SU-DHL-6 (cell line): ENCODE data around the gene PID1.

Source experiments
- H2AFZ ChIP-seq: fragments of 200-600 bp; sonication (generic); 2 replicates; pipeline ENCODE4 v1.6.1; 2014; ENCODE audit warnings: low read depth, mild to moderate bottlenecking, moderate library complexity, mixed read lengths, antibody characterized with exemption, low read length; ENCODE audit not compliant: severe bottlenecking
- H3F3A ChIP-seq: fragments of 200-600 bp; shearing (Covaris generic); 2 replicates; pipeline ENCODE4 v1.6.0; 2016; ENCODE audit warnings: antibody characterized with exemption, mild to moderate bottlenecking; ENCODE audit not compliant: insufficient read depth
- H3K27ac ChIP-seq: fragments of 200-600 bp; sonication (generic); 2 replicates; pipeline ENCODE4 v1.5.1; 2016; ENCODE audit warnings: low read depth, mild to moderate bottlenecking, low read length, moderate library complexity, mixed read lengths
- H3K27me3 ChIP-seq: fragments of 200-600 bp; sonication (generic), shearing (Covaris generic); 2 replicates; pipeline ENCODE4 v1.6.0; 2014; ENCODE audit warnings: mild to moderate bottlenecking, low read length
- H3K36me3 ChIP-seq: fragments of 200-600 bp; sonication (generic); 2 replicates; pipeline ENCODE4 v1.6.1; 2014; ENCODE audit warnings: mild to moderate bottlenecking, low read length, mixed read lengths
- H3K4me2 ChIP-seq: fragments of 300-600, 200-600 bp; shearing (Covaris generic), sonication (generic); 2 replicates; pipeline ENCODE4 v1.6.0; 2014; ENCODE audit warnings: low read length, low read depth, mild to moderate bottlenecking; ENCODE audit not compliant: poor library complexity, severe bottlenecking
- H3K4me3 ChIP-seq: fragments of 200-600 bp; sonication (generic); 2 replicates; pipeline ENCODE4 v1.5.1; 2014; ENCODE audit warnings: antibody characterized with exemption, low read length, mild to moderate bottlenecking, mixed read lengths; ENCODE audit not compliant: insufficient read depth, poor library complexity, severe bottlenecking
- H3K79me2 ChIP-seq: fragments of 200-600 bp; sonication (generic); 2 replicates; pipeline ENCODE4 v1.6.1; 2014; ENCODE audit warnings: mild to moderate bottlenecking, low read length, moderate library complexity; ENCODE audit not compliant: insufficient read depth
- H3K9ac ChIP-seq: fragments of 200-600 bp; sonication (generic); 2 replicates; pipeline ENCODE4 v1.7.0; 2014; ENCODE audit warnings: mild to moderate bottlenecking, low read length
- H3K9me2 ChIP-seq: fragments of 200-600 bp; sonication (generic); replicated peaks from 2 replicates; pipeline ENCODE4 v1.6.1; 2014; ENCODE audit warnings: low read length; ENCODE audit not compliant: insufficient read depth
- H3K9me3 ChIP-seq: fragments of 200-600 bp; sonication (generic); 2 replicates; pipeline ENCODE4 v1.6.1; 2014; ENCODE audit warnings: low read length, mixed read lengths; ENCODE audit not compliant: insufficient read depth
- H4K20me1 ChIP-seq: fragments of 200-600 bp; sonication (generic); 2 replicates; pipeline ENCODE4 v1.6.1; 2014; ENCODE audit warnings: low read depth, mild to moderate bottlenecking, antibody characterized with exemption, low read length, moderate library complexity, mixed read lengths
- CTCF ChIP-seq: fragments of 200-600 bp; sonication (generic); IDR thresholded peaks from one replicate; pipeline ENCODE4 v1.5.1; 2017; ENCODE audit warnings: antibody characterized with exemption, mild to moderate bottlenecking, low read length, moderate library complexity; ENCODE audit not compliant: insufficient read depth, poor library complexity, severe bottlenecking
- EZH2phosphoT487 ChIP-seq: fragments of 200-600 bp; sonication (generic), shearing (Covaris generic); conservative IDR thresholded peaks from 2 replicates; pipeline ENCODE4 v1.6.1; 2018; ENCODE audit warnings: mild to moderate bottlenecking, antibody characterized with exemption, low read length, moderate library complexity, mixed read lengths

Gene PID1

GRCh38 chr2:229087843-229088516 lies 183.1 kb downstream of the PID1 start:
- H2AFZ ChIP-seq, result no peak overlapping the region
- no peak overlapping the region for H3K4me3 ChIP-seq
- H3K36me3 ChIP-seq, result no peaks in the 10 kb centered on the region
- no peak overlapping the region for H3K4me2 ChIP-seq
- H3K9me3 ChIP-seq, result no peaks in the 10 kb centered on the region
- no peaks in the 10 kb centered on the region for H3F3A ChIP-seq
- H3K9ac ChIP-seq, result no peak overlapping the region
- H3K79me2 ChIP-seq, result no peaks in the 10 kb centered on the region
- H3K27ac ChIP-seq, result no peak overlapping the region
- H4K20me1 ChIP-seq, result no peaks in the 10 kb centered on the region
- H3K9me2 ChIP-seq, result no peaks in the 10 kb centered on the region
- no peaks in the 10 kb centered on the region for H3K27me3 ChIP-seq
- no peak for TF ChIP-seq CTCF
- TF ChIP-seq EZH2phosphoT487, result no peak

GRCh38 chr2:229087267-229087666 lies 183.8 kb downstream of the PID1 start:
- H3K4me3 ChIP-seq, result no peak overlapping the region
- no peaks in the 10 kb centered on the region for H3F3A ChIP-seq
- H2AFZ ChIP-seq, result no peak overlapping the region
- no peaks in the 10 kb centered on the region for H3K79me2 ChIP-seq
- H3K27me3 ChIP-seq, result no peaks in the 10 kb centered on the region
- H3K4me2 ChIP-seq, result no peak overlapping the region
- no peak overlapping the region for H3K27ac ChIP-seq
- H3K36me3 ChIP-seq, result no peaks in the 10 kb centered on the region
- no peaks in the 10 kb centered on the region for H3K9me3 ChIP-seq
- H4K20me1 ChIP-seq, result no peaks in the 10 kb centered on the region
- no peaks in the 10 kb centered on the region for H3K9me2 ChIP-seq
- TF ChIP-seq EZH2phosphoT487 (no peak), CTCF (no peak)
- H3K9ac ChIP-seq, result no peak overlapping the region

- H3F3A ChIP-seq, result no peaks in the 10 kb centered on the region
- H3K4me2 ChIP-seq, result no peak overlapping the region
- no peak overlapping the region for H3K27ac ChIP-seq
- H3K9ac ChIP-seq, result no peak overlapping the region
- no peaks in the 10 kb centered on the region for H3K36me3 ChIP-seq
- no peaks in the 10 kb centered on the region for H4K20me1 ChIP-seq
- H3K9me3 ChIP-seq, result no peaks in the 10 kb centered on the region
- TF ChIP-seq CTCF, result no peak
- TF ChIP-seq EZH2phosphoT487, result no peak
- no peak overlapping the region for H3K4me3 ChIP-seq
- H3K27me3 ChIP-seq, result no peaks in the 10 kb centered on the region
- H3K79me2 ChIP-seq, result no peaks in the 10 kb centered on the region
- H2AFZ ChIP-seq, result no peak overlapping the region
- no peaks in the 10 kb centered on the region for H3K9me2 ChIP-seq
Measured at GRCh38 chr2:229085439-229085838, 185.6 kb downstream of the PID1 start.
